HUES48 (cell line): Measurements from ENCODE around the gene ATAD1.

Source experiments
- H3K27ac ChIP-seq: one replicate; pipeline ENCODE4 v1.7.0; 2013; ENCODE audit warnings: low read depth, low read length, inconsistent platforms
- H3K27me3 ChIP-seq: 2 replicates; pipeline ENCODE4 v1.6.1; 2013; ENCODE audit warnings: mild to moderate bottlenecking, low read length; ENCODE audit not compliant: control insufficient read depth, insufficient read depth
- H3K36me3 ChIP-seq: 2 replicates; pipeline ENCODE4 v1.6.1; 2013; ENCODE audit warnings: low read length; ENCODE audit not compliant: control insufficient read depth, insufficient read depth
- H3K4me1 ChIP-seq: 2 replicates; pipeline ENCODE4 v1.6.1; 2013; ENCODE audit warnings: mild to moderate bottlenecking, low read length; ENCODE audit not compliant: control insufficient read depth, insufficient read depth
- H3K4me3 ChIP-seq: 2 replicates; pipeline ENCODE4 v1.5.1; 2013; ENCODE audit warnings: mild to moderate bottlenecking, low read depth, low read length
- H3K9ac ChIP-seq: 2 replicates; pipeline ENCODE4 v1.6.1; 2013; ENCODE audit warnings: mild to moderate bottlenecking, low read depth, low read length, moderate library complexity
- H3K9me3 ChIP-seq: 2 replicates; pipeline ENCODE4 v1.6.1; 2013; ENCODE audit warnings: low read length; ENCODE audit not compliant: control insufficient read depth, insufficient read depth

ATAD1 gene

DNA sequence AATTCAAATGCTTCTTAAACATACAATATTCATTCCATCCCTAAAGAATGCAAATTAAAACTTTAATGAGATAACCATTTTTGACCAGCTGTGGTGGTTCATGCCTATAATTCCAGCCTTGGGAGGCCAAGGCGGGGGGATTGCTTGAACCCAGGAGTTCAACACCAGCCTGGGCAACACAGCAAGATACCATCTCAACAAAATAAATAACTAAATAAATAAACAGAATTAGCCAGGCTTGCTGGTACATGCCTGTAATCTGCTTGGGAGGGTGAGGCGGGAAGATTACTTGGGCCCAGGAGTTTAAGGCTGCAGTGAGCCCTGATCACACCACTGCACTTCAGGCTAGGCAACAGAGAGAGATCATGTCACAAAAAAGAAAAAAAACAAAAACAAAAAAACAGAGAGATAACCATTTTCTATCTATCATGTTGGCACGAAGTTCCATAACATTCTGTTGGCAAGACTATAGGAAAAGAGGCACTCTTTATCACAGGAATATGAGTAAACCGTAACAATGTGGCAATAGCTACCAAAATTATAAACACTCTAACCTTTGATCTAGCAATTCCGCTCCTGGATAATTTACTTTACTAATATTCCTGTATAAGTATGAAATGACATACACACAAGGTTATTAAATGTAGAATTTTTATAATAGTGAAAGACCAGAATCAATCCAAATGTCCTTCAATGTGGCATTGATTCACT is 52.2 kb downstream of the ATAD1 start:
- no peaks in the 10 kb centered on the region; the same call in 1 of the 2 replicates for H3K4me1 ChIP-seq
- H3K27ac ChIP-seq, result no peak overlapping the region
- no peaks in the 10 kb centered on the region for H3K27me3 ChIP-seq
- no peaks in the 10 kb centered on the region for H3K9me3 ChIP-seq
- no peak overlapping the region for H3K4me3 ChIP-seq
- H3K36me3 ChIP-seq, result peaks cover 46% of the 10 kb centered on the region
- no peak overlapping the region for H3K9ac ChIP-seq

DNA sequence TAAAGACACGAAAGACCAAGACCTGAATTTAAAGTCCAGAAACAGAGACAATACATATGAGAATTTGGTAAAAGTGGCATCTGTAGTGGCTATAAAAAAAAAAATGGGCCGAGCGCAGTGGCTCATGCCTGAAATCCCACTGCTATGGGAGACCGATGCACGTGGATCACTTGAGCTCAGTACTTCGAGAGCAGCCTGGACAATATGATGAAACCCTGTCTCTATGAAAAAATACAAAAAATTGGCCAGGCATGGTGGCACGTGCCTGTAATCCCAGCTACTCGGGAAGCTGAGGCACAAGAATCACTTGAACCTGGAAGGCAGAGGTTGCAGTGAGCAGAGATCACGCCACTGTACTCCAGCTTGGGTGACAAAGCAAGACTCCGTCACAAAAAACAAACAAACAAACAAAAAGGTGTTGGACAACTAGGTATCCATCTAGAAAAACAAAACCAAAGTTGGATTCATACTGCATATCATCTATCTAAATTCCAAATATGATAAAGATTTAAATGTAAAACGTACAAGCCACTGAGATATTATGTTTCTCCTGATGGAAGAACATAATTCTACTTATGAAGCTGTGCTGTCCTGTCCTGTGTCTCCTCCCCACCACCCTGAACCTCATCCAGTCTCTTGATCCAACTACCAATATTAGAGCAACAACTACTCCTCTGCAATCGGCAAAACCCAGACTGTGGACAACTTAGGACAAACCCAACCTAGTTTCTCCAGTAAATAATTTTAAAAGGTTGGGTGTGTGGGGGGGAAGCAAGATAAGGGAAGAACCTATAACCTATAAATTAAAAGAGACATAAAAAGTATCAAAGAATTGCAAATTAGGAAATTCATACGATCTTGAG is 53.7 kb downstream of the ATAD1 start:
- Histone ChIP-seq H3K9ac (no peak overlapping the region), H3K4me1 (no peaks in the 10 kb centered on the region; the same call in 1 of the 2 replicates), H3K4me3 (no peak overlapping the region), H3K36me3 (peaks cover 34% of the 10 kb centered on the region), H3K27me3 (no peaks in the 10 kb centered on the region), H3K9me3 (no peaks in the 10 kb centered on the region), H3K27ac (no peak overlapping the region)

DNA sequence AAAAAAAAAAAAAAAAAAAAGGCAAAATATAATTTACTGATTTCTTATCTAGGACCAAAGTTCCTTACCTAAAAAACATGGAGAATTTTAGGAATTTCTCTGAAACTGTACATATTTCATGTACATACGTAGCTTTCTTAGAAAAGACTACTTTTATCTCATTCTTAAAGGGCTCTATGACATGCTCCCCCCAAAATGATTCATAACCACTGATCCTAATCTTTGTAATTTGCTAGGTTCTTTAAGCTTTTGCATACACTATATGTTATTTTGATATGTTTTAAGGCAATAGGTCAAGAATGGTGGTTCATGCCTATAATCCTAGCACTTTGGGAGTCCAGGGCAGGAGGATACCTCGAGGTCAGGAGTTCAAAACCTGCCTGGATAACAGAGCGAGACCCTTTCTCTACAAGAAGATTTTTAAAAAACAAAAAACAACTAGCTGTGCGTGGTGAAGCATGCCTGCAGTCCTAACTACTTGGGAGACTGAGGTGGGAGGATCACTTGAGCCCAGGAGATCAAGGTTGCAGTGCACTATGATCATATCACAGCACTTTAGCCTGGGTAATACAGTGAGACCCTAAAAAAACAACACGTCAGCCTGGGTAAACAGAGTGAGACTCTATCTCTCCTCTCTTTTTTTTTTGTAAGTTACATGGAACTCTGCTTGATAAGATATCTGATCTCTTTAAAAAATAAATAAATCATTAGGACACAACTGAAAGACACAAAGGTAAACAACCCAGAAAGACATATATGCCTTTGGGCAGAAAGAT is 54.8 kb downstream of the ATAD1 start:
- peaks cover 32% of the 10 kb centered on the region for H3K36me3 ChIP-seq
- H3K4me3 ChIP-seq, result no peak overlapping the region
- H3K27ac ChIP-seq, result no peak overlapping the region
- H3K9me3 ChIP-seq, result no peaks in the 10 kb centered on the region
- peaks cover 8% of the 10 kb centered on the region; the same call in 1 of the 2 replicates for H3K4me1 ChIP-seq
- no peak overlapping the region for H3K9ac ChIP-seq
- no peaks in the 10 kb centered on the region for H3K27me3 ChIP-seq

DNA sequence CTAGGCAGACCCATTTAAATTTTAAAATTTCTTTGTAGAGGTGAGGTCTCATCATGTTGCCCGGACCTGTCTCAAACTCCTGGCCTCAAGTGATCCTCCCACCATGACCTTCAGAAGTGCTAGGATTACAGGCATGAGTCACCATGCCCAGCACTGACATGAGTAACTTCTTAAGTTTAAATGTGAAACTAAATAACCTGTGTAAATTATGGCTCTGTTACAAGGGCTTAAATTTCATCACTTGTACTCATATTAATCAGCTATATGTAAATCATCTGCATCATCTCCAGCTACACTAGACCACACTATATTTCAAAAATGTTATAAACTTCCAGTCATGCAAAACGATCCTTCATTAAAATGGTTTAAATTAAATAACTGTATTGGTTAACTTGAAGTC is 56.1 kb downstream of the ATAD1 start:
- Histone ChIP-seq H3K36me3 (peaks cover 26% of the 10 kb centered on the region), H3K4me1 (peaks cover 11% of the 10 kb centered on the region; the same call in 1 of the 2 replicates), H3K9ac (no peak overlapping the region), H3K9me3 (no peaks in the 10 kb centered on the region), H3K4me3 (no peak overlapping the region), H3K27ac (no peak overlapping the region), H3K27me3 (no peaks in the 10 kb centered on the region)

DNA sequence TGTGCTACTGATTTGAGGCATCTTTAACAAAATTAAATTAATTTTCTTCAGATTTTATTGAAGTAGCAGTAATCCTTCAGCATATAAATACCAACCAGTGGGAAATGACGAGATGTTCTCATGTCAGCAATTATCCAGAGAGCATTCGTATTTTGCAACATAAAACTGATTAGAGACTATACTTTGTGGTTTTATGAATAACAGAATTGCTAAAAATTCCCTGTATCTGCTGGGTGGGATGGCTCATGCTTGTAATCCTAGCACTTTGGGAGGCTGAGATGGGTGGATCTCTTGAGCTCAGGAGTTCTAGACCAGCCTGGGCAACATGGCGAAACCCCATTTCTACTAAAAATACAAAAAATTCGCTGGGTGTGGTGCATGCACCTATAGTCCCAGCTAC is 56.9 kb downstream of the ATAD1 start:
- Histone ChIP-seq H3K9ac (no peak overlapping the region), H3K9me3 (no peaks in the 10 kb centered on the region), H3K27ac (no peak overlapping the region), H3K4me3 (no peak overlapping the region), H3K27me3 (no peaks in the 10 kb centered on the region), H3K36me3 (peaks cover 28% of the 10 kb centered on the region), H3K4me1 (peaks cover 11% of the 10 kb centered on the region; the same call in 1 of the 2 replicates)

DNA sequence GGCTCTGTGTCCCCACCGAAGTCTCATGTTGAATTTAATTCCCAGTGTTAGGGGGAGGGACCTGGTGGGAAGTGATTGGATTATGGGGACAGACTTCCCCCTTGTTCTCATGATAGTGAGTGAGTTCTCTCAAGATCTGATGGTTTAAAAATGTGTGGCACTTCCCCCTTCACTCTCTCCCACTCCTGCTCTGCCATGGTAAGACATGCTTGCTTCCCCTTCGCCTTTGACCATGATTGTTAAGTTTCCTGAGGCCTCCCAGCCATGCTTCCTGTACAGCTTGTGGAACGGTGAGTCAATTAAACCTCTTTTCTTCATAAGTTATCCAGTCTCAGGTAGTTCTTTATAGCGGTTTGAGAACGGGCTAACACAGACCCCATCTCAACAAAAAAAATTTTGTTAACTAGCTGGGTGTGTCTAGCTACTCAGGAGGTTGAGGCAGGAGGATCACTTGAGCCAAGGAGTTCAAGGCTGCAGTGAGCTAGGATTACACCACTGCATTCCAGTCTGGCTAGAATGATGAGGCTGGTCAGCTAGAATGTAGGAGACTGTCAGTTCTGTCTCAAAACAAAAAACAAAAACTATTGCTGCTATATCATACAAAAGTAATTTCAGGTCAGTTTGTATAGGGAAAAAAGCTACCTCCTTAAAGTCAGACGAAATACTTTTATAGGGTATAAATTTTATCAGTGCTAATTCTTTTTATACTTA is 57.7 kb downstream of the ATAD1 start:
- H3K9ac ChIP-seq, result no peak overlapping the region
- H3K4me1 ChIP-seq, result peaks cover 11% of the 10 kb centered on the region; the same call in 1 of the 2 replicates
- no peak overlapping the region for H3K4me3 ChIP-seq
- H3K9me3 ChIP-seq, result no peaks in the 10 kb centered on the region
- peaks cover 27% of the 10 kb centered on the region for H3K36me3 ChIP-seq
- no peaks in the 10 kb centered on the region for H3K27me3 ChIP-seq
- H3K27ac ChIP-seq, result no peak overlapping the region

DNA sequence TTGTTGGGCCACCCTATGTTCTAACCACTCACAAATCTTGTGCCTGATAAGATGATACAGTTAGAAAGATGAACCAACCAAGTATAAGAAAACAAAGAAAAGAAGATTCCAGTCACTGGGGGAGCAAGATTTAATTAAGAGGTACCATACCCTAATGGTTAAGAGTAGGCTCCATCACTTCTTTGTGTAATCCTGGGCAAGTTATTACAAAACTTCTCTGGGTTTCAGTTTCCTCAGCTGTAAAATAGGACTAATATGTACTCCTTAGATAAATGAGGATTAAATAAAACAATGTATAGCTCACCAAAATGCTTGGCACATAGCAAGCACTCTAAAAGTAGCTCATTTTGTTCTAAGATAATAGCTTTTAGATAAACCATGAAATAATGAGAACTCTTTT is 58.5 kb downstream of the ATAD1 start:
- no peaks in the 10 kb centered on the region for H3K27me3 ChIP-seq
- H3K36me3 ChIP-seq, result peaks cover 33% of the 10 kb centered on the region
- no peak overlapping the region for H3K27ac ChIP-seq
- no peak overlapping the region for H3K9ac ChIP-seq
- H3K9me3 ChIP-seq, result no peaks in the 10 kb centered on the region
- peaks cover 11% of the 10 kb centered on the region; the same call in 1 of the 2 replicates for H3K4me1 ChIP-seq
- no peak overlapping the region for H3K4me3 ChIP-seq

DNA sequence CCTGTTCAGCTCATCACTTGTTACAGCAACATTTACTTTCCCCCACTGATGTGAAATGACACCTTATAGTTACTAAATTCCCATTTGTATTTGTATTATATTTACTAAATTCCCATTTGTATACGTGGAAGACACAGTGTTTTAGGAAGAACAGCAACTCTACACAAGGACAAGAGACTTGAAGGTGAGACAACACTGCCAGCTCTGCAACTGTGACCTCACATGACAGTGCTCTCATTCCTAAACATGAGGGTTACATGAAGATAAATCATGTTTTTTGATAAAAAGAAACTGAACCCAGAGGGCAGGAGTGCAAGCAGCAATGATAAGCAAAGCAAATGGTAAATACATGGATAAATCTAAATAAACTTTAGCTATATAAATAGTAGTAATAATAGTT is 60.3 kb downstream of the ATAD1 start:
- no peak overlapping the region for H3K4me3 ChIP-seq
- no peak overlapping the region for H3K9ac ChIP-seq
- peaks cover 49% of the 10 kb centered on the region for H3K36me3 ChIP-seq
- no peaks in the 10 kb centered on the region for H3K9me3 ChIP-seq
- no peak overlapping the region for H3K27ac ChIP-seq
- H3K27me3 ChIP-seq, result no peaks in the 10 kb centered on the region
- H3K4me1 ChIP-seq, result peaks cover 11% of the 10 kb centered on the region; the same call in 1 of the 2 replicates

DNA sequence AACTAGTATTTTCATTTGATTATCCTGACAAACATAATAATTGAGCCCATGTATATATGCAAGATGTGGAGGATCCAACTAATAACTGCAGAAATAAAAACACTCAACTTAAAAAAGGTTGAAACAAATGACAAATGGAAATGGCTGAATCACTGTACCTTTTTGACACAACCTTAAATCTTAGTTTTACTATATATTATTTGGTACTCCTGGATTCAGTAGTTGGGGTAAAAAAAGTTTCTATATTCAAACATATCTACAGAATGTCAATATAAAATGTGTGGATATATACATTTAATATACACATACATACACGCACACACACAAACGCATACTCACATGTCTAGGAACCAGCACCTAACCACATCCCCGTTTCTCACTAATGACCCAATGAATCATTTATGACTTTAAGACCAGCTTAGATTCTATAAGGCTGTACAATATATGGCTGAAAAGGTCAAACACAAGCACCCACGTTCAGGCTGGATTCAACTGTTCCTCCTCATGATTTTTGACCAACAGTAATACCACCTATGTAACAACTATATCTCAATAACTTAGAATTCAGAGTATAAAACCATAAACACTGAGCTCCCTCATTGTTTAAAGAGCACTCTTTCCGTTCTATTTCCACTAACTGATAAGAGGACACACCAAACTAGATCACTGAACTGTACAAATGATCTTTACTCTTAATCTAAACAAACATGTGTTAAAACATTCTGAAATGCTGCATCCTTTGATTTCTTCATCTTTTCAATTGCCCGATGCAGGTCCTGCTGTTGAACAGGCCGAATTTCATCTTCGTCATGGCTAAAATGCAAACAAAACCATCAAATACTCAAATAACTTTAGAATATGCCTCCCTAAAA is 63.8 kb downstream of the ATAD1 start:
- peaks cover 28% of the 10 kb centered on the region for H3K4me1 ChIP-seq
- peaks cover 42% of the 10 kb centered on the region for H3K36me3 ChIP-seq
- H3K4me3 ChIP-seq, result no peak overlapping the region
- no peak overlapping the region for H3K9ac ChIP-seq
- H3K27me3 ChIP-seq, result no peaks in the 10 kb centered on the region
- H3K9me3 ChIP-seq, result no peaks in the 10 kb centered on the region
- no peak overlapping the region for H3K27ac ChIP-seq

DNA sequence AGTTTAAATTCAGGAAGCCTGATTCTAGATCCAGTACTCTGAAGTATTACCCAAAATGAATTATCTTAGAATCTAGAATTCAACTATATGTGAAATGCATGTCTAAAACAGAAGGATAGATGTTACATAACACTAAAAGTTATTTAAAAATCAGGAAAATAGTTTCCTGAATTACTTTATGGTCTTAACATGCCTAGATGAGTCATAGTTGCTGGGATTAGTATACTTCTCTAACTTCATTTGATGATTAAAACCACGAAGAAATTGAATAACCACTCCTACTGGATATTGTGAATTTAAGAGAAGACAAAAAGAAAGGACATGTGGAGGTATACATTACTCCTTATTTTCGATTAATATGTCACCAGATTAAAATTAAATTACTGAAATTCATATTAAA is 65.5 kb downstream of the ATAD1 start:
- Histone ChIP-seq H3K27ac (no peak overlapping the region), H3K27me3 (no peaks in the 10 kb centered on the region), H3K9ac (no peak overlapping the region), H3K4me3 (no peak overlapping the region), H3K36me3 (peaks cover 31% of the 10 kb centered on the region), H3K4me1 (peaks cover 20% of the 10 kb centered on the region), H3K9me3 (no peaks in the 10 kb centered on the region)
